Renal cortical epithelial cell (primary cell): Measurements from ENCODE around the gene CPSF4L. TPM values are rescaled to one million over a fixed set of nuclear protein-coding genes. Genes with fewer than 3 reads are reported as not detected.

Experiments used
- DNase-seq: peaks from one replicate; pipeline ENCODE4 v3.0.0-alpha.2; 2011; ENCODE audit warnings: low read depth
- total RNA-seq: library from RNA; depleted of rRNA; stranded (reverse); fragments of >200 nt; gene quantifications from 2 replicates; pipeline ENCODE4 v1.2.3, GENCODE V29; 2014

Gene CPSF4L
- total RNA-seq, 1 donor from 2014 or later, result not detected

GRCh38 chr17:73203135-73203787 is 58.4 kb downstream of the CPSF4L start:
- DNase-seq, result peak; percentile 70

- DNase-seq, result no peak
Observed at GRCh38 chr17:73201215-73202069, 60.2 kb downstream of the CPSF4L start.

GRCh38 chr17:73200476-73200875 is 61.2 kb downstream of the CPSF4L start:
- DNase-seq, result no peak

GRCh38 chr17:73199751-73200317 is 61.8 kb downstream of the CPSF4L start:
- DNase-seq, result no peak

GRCh38 chr17:73198930-73199260 is 62.8 kb downstream of the CPSF4L start:
- no peak for DNase-seq

Other genes starting within 250 kb of the CPSF4L start
- gene SLC39A11, start 169.2 kb downstream of the CPSF4L start, total RNA-seq, result 24.2 and 29.3 TPM in 2 replicates
- gene SSTR2, start 96.9 kb downstream of the CPSF4L start, total RNA-seq, result 0.25 TPM in 1 of 2 replicates, not detected in the other
- gene COG1, start 68.8 kb downstream of the CPSF4L start, total RNA-seq, result 12.0 and 25.2 TPM in 2 replicates
- gene CDC42EP4, start 50.1 kb upstream of the CPSF4L start, total RNA-seq, result 26.9 and 70.2 TPM in 2 replicates